Measurements from ENCODE around the gene FOXE1.

The FOXE1 gene

GRCh38 chr9:97853056-97853843 lies at the start of gene FOXE1:
FOXE1 (plus strand) TSS chr9:97853226; CDS start chr9:97853915, 689 bp downstream.
- DNase-seq: peak; percentile 54

GRCh38 chr9:97804059-97804365 lies 49.0 kb upstream of the FOXE1 start:
- no peak for DNase-seq

GRCh38 chr9:97806721-97807120 lies 46.3 kb upstream of the FOXE1 start:
- no peak for DNase-seq

GRCh38 chr9:97807681-97808080 lies 45.3 kb upstream of the FOXE1 start:
- no peak for DNase-seq

- DNase-seq: no peak
These were observed 44.6 kb upstream of the FOXE1 start for GRCh38 chr9:97808415-97808814.

GRCh38 chr9:97808972-97809371 lies 44.1 kb upstream of the FOXE1 start:
- no peak for DNase-seq

- no peak for DNase-seq
These were observed 43.2 kb upstream of the FOXE1 start for GRCh38 chr9:97809666-97810344.

- no peak for DNase-seq
These were observed 41.3 kb upstream of the FOXE1 start for GRCh38 chr9:97811533-97812246.

GRCh38 chr9:97812247-97812543 lies 40.8 kb upstream of the FOXE1 start:
- DNase-seq: no peak

- DNase-seq: no peak
These were observed 40.0 kb upstream of the FOXE1 start for GRCh38 chr9:97813072-97813471.

- DNase-seq: no peak
These were observed 33.3 kb upstream of the FOXE1 start for GRCh38 chr9:97819735-97820134.

- DNase-seq: no peak
These were observed 32.7 kb upstream of the FOXE1 start for GRCh38 chr9:97820373-97820772.

GRCh38 chr9:97830884-97831829 lies 21.9 kb upstream of the FOXE1 start:
- peak; percentile 29 for DNase-seq

- no peak for DNase-seq
These were observed 21.0 kb upstream of the FOXE1 start for GRCh38 chr9:97831843-97832636.

- no peak for DNase-seq
These were observed 12.5 kb upstream of the FOXE1 start for GRCh38 chr9:97840521-97840920.

- DNase-seq: no peak
These were observed 10.1 kb upstream of the FOXE1 start for GRCh38 chr9:97842960-97843359.

GRCh38 chr9:97845130-97845529 lies 7.9 kb upstream of the FOXE1 start:
- no peak for DNase-seq

GRCh38 chr9:97845763-97846162 lies 7.3 kb upstream of the FOXE1 start:
- DNase-seq: no peak

- no peak for DNase-seq
These were observed 6.7 kb upstream of the FOXE1 start for GRCh38 chr9:97846347-97846746.

- no peak for DNase-seq
These were observed 5.4 kb upstream of the FOXE1 start for GRCh38 chr9:97847474-97848214.

- DNase-seq: no peak
These were observed 4.9 kb upstream of the FOXE1 start for GRCh38 chr9:97848215-97848479.

Measured in NCI-H82 (cell line).